SK-N-SH (cell line): ENCODE measurements around the gene IQGAP2. TPM values are rescaled to one million over a fixed set of nuclear protein-coding genes. Genes with fewer than 3 reads are reported as not detected.

Source experiments
- CTCF ChIA-PET: fragments of 300-600, 350-600 bp; formaldehyde crosslinking; extraction: SDS; loops from one replicate; lab custom pipeline; 2021; lab: Yijun Ruan, JAX
- POLR2A ChIA-PET: fragments of 350-600 bp; sonication (Branson Sonifier 250); formaldehyde crosslinking; extraction: SDS; loops from one replicate; lab custom pipeline; 2020; ENCODE audit warnings: antibody characterized with exemption, inconsistent platforms; lab: Yijun Ruan, JAX
- DNase-seq: peaks from one replicate; pipeline ENCODE4 v3.0.0; 2012
- H2AFZ ChIP-seq: fragments of 200-600 bp; sonication (generic); 2 replicates; pipeline ENCODE4 v1.8.1; 2016; ENCODE audit warnings: antibody characterized with exemption, mild to moderate bottlenecking, low read depth
- H3F3A ChIP-seq: fragments of 200-600 bp; sonication (generic); replicated peaks from 2 replicates; pipeline ENCODE3; 2016; ENCODE audit warnings: antibody characterized with exemption, mild to moderate bottlenecking; ENCODE audit not compliant: insufficient read depth
- H3K27ac ChIP-seq, 2 experiments: fragments of 200-500 bp in 1 of 2; fragments of 200-600 bp in 1 of 2; sonication (Bioruptor generic) in 1 of 2; sonication (generic), shearing (Covaris generic) in 1 of 2; 2 replicates each; pipeline versions ENCODE4 v1.5.1 to v1.6.1; 2014 to 2016; ENCODE audit warnings: low read depth in 2 of 2, inconsistent platforms in 1 of 2, low read length in 1 of 2, mild to moderate bottlenecking in 1 of 2, mixed read lengths in 1 of 2
- H3K27me3 ChIP-seq: fragments of 200-600 bp; sonication (generic), shearing (Covaris generic); 2 replicates; pipeline ENCODE4 v1.6.1; 2016; ENCODE audit warnings: mixed run types; ENCODE audit not compliant: insufficient read depth
- H3K36me3 ChIP-seq, 2 experiments: fragments of 200-500 bp in 1 of 2; fragments of 200-600 bp in 1 of 2; sonication (Bioruptor generic) in 1 of 2; sonication (generic) in 1 of 2; replicated peaks in 1 of 2; 2 replicates each; pipeline versions ENCODE3 to v1.5.1; 2014 to 2016; ENCODE audit warnings: low read length in 1 of 2, mild to moderate bottlenecking in 1 of 2; ENCODE audit not compliant: insufficient read depth in 2 of 2, control insufficient read depth in 1 of 2
- H3K4me1 ChIP-seq, 2 experiments: fragments of 200-500 bp in 1 of 2; fragments of 200-600 bp in 1 of 2; sonication (Bioruptor generic) in 1 of 2; sonication (generic), shearing (Covaris generic) in 1 of 2; 2 replicates each; pipeline versions ENCODE4 v1.5.1 to v1.6.1; 2014 to 2016; ENCODE audit warnings: low read depth in 1 of 2, low read length in 1 of 2, mixed run types in 1 of 2; ENCODE audit not compliant: insufficient read depth in 2 of 2, control insufficient read depth in 1 of 2
- H3K4me2 ChIP-seq: fragments of 200-600 bp; sonication (generic), shearing (Covaris generic); 2 replicates; pipeline ENCODE4 v1.6.1; 2017; ENCODE audit warnings: mixed run types
- H3K4me3 ChIP-seq, 2 experiments: fragments of 200-500 bp in 1 of 2; fragments of 200-600 bp in 1 of 2; sonication (Bioruptor generic) in 1 of 2; sonication (generic), shearing (Covaris generic) in 1 of 2; 2 replicates each; pipeline versions ENCODE4 v1.5.1 to v1.8.1; 2014 to 2016; ENCODE audit warnings: low read depth in 2 of 2, inconsistent platforms in 1 of 2, low read length in 1 of 2, mild to moderate bottlenecking in 1 of 2, mixed read lengths in 1 of 2, moderate library complexity in 1 of 2
- H3K79me2 ChIP-seq: fragments of 200-600 bp; sonication (generic); 2 replicates; pipeline ENCODE4 v1.8.1; 2017; ENCODE audit warnings: mild to moderate bottlenecking; ENCODE audit not compliant: insufficient read depth
- H3K9ac ChIP-seq: fragments of 200-600 bp; sonication (generic); 2 replicates; pipeline ENCODE4 v1.6.1; 2017; ENCODE audit warnings: mixed run types
- H3K9me2 ChIP-seq: fragments of 200-600 bp; sonication (generic); 2 replicates; pipeline ENCODE4 v1.6.1; 2017; ENCODE audit warnings: mixed run types
- H3K9me3 ChIP-seq: fragments of 200-600 bp; sonication (generic); 2 replicates; pipeline ENCODE4 v1.6.1; 2017; ENCODE audit warnings: mixed run types, mild to moderate bottlenecking, moderate library complexity
- H4K20me1 ChIP-seq: fragments of 200-600 bp; sonication (generic); 2 replicates; pipeline ENCODE4 v1.6.1; 2017; ENCODE audit warnings: mild to moderate bottlenecking, mixed run types; ENCODE audit not compliant: insufficient read depth
- CHD2 ChIP-seq: fragments of 150-350 bp; IDR thresholded peaks from 2 replicates; pipeline ENCODE4 v1.6.1; 2018; ENCODE audit warnings: low read length; ENCODE audit not compliant: partially characterized antibody
- ELF1 ChIP-seq: IDR thresholded peaks from 2 replicates; pipeline ENCODE4 v1.4.0; 2012
- EP300 ChIP-seq, 2 experiments: IDR thresholded peaks; 2 replicates each; pipeline versions ENCODE4 v1.4.0 to v1.6.1; 2012; ENCODE audit warnings: borderline replicate concordance in 1 of 2, low read depth in 1 of 2, low read length in 1 of 2
- FOSL2 ChIP-seq: IDR thresholded peaks from 2 replicates; pipeline ENCODE4 v1.4.0; 2012; ENCODE audit warnings: low read depth, mild to moderate bottlenecking, moderate library complexity, borderline replicate concordance
- FOXM1 ChIP-seq: IDR thresholded peaks from 2 replicates; pipeline ENCODE4 v1.4.0; 2012; ENCODE audit warnings: low read depth, mild to moderate bottlenecking
- JUND ChIP-seq: IDR thresholded peaks from 2 replicates; pipeline ENCODE4 v1.4.0; 2012
- MAX ChIP-seq: IDR thresholded peaks from 2 replicates; pipeline ENCODE4 v1.4.0; 2012; ENCODE audit warnings: low read depth
- MXI1 ChIP-seq: IDR thresholded peaks from 2 replicates; pipeline ENCODE4 v1.6.1; 2012; ENCODE audit warnings: mild to moderate bottlenecking, low read depth, low read length, improper control_type of control experiment
- NFIC ChIP-seq: IDR thresholded peaks from 2 replicates; pipeline ENCODE4 v1.4.0; 2012; ENCODE audit warnings: borderline replicate concordance
- POLR2AphosphoS5 ChIP-seq: IDR thresholded peaks from 2 replicates; pipeline ENCODE4 v1.6.1; 2012; ENCODE audit warnings: low read depth, low read length
- RAD21 ChIP-seq: IDR thresholded peaks from 2 replicates; pipeline ENCODE4 v1.6.1; 2012; ENCODE audit warnings: mild to moderate bottlenecking, low read length
- RXRA ChIP-seq: IDR thresholded peaks from 2 replicates; pipeline ENCODE4 v1.4.0; 2012; ENCODE audit warnings: low read depth, mild to moderate bottlenecking, borderline replicate concordance
- SMC3 ChIP-seq: IDR thresholded peaks from 2 replicates; pipeline ENCODE4 v1.6.1; 2012; ENCODE audit warnings: low read depth, low read length, improper control_type of control experiment
- USF2 ChIP-seq: fragments of 150-350 bp; IDR thresholded peaks from 2 replicates; pipeline ENCODE4 v1.6.1; 2017; ENCODE audit warnings: antibody characterized with exemption, low read length, low read depth, borderline replicate concordance
- WGBS: methylation state at CpG from one replicate; pipeline ENCODE4 v1.1.6; 2017; ENCODE audit warnings: low lambda C conversion rate; 5-methylcytosine and 5-hydroxymethylcytosine counted together
- polyA plus RNA-seq, 3 experiments: library from polyadenylated mRNA; depleted of rRNA; stranded (reverse); fragments of >200 nt; gene quantifications; 2 replicates each; pipeline ENCODE4 v1.2.3, GENCODE V29; 2012
- TF ChIP-seq, protein P1 (sequence below): fragments of 200-600 bp; sonication (generic); IDR thresholded peaks from 2 replicates; pipeline ENCODE4 v1.6.1; 2017; ENCODE audit warnings: antibody characterized with exemption, mild to moderate bottlenecking, moderate library complexity

Gene IQGAP2
- polyA plus RNA-seq, 1 of the 3 experiments (the other 2 are of a cell fraction): 2.1 TPM

DNA sequence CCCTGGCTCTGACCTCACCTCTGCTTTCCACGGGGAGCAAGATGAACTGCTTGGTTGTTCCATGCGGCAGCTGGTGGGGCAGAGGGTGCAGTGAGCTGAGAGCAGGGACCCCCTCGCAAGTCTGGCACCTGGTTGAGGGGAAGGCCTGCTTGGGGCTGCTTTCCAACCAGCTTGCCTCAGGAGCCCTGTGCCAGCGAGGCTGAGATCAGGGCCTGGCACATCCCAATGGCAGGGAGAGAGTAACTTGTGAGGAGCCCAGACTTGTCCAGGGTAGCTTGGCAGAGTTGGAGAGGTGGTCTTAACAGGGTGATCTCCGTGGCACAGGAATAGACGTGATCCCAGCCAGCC, 68.9 kb downstream of the IQGAP2 start:
- TF ChIP-seq RAD21 (no peak), NFIC (no peak)
- TF ChIP-seq, all 33 proteins: peak for 0
- no peaks in the 10 kb centered on the region for H3K9me2 ChIP-seq
- H3K9me3 ChIP-seq: no peaks in the 10 kb centered on the region
- WGBS: 80% methylated on average over 6 of the region's 6 CpGs
- H4K20me1 ChIP-seq: no peaks in the 10 kb centered on the region
- no peaks in the 10 kb centered on the region for H3K27me3 ChIP-seq
- H3K36me3 ChIP-seq: no peaks in the 10 kb centered on the region
- H3K27ac ChIP-seq: no peak overlapping the region
- DNase-seq: no peak
- no peaks in the 10 kb centered on the region for H3F3A ChIP-seq
- H3K4me2 ChIP-seq: no peak overlapping the region
- no peak overlapping the region for H3K9ac ChIP-seq
- POLR2A ChIA-PET: no interaction called here
- H3K4me3 ChIP-seq: no peak overlapping the region
- CTCF ChIA-PET: no interaction called here
- no peak overlapping the region for H2AFZ ChIP-seq
- H3K4me1 ChIP-seq: peaks cover 0 to 7% of the 10 kb centered on the region in 2 experiments; a peak in 2 of 4 replicates
- H3K79me2 ChIP-seq: no peaks in the 10 kb centered on the region

DNA sequence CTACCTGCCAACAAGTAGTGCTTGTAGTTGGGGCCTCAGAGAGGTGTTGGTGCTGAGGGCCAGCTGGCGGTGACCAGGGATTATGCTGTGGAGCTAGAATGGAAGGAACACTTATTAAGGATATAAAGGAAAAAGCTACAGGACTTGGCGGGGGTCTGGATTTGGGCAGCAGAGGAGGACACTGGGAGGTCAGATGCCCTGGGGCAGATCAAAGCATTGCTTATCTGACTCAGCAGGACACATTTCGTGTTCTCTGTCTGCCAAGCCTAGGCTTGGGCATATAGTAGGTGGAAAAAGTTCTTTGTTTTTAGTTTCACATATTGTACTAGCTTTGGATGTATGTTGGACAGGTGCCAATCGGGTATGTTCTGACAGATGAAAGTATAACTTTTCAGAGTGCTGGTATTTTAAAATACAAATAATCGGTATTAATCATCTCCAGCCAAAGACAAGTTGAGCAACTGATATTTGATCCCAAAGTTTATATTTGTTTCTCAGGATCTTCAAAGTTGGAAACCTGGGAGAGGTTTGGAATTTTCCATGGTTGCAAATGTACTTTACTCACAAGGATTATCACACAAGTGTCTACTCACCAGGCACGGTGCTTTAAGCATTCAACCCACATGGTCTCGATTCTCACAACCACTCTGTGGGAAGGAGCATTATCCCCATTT, 69.4 kb downstream of the IQGAP2 start:
- Histone ChIP-seq H2AFZ (no peak overlapping the region), H3K4me1 (peaks cover 0 to 7% of the 10 kb centered on the region in 2 experiments; a peak in 2 of 4 replicates), H3K4me3 (no peak overlapping the region), H3K9me2 (no peaks in the 10 kb centered on the region), H3K36me3 (no peaks in the 10 kb centered on the region), H3K27ac (no peak overlapping the region), H3F3A (no peaks in the 10 kb centered on the region), H3K4me2 (no peak overlapping the region), H3K79me2 (no peaks in the 10 kb centered on the region), H3K9ac (no peak overlapping the region), H3K9me3 (no peaks in the 10 kb centered on the region), H3K27me3 (no peaks in the 10 kb centered on the region), H4K20me1 (no peaks in the 10 kb centered on the region)
- POLR2A ChIA-PET: no interaction called here
- CTCF ChIA-PET: no interaction called here
- TF ChIP-seq USF2: no peak
- no peak for DNase-seq
- 68% methylated on average over 7 of the region's 7 CpGs for WGBS

DNA sequence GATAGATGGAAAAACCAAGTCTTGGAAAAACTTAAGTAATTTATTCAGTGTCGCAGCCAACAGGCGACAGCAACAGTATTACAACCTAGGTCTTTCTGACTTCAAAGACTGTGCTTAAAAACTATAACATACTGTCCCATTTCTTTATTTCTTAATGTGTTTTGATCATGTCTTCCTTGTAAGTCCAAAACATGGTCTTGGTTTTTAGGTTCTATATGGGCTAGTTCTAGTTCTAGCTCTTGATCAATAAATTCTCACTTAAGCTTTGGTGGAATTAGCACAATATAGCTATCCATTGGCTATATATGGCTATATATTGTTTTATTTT, 69.9 kb downstream of the IQGAP2 start:
- Histone ChIP-seq H3K9me3 (no peaks in the 10 kb centered on the region), H4K20me1 (no peaks in the 10 kb centered on the region), H3K9ac (no peak overlapping the region), H2AFZ (no peak overlapping the region), H3K79me2 (no peaks in the 10 kb centered on the region), H3K27me3 (no peaks in the 10 kb centered on the region), H3K4me3 (no peak overlapping the region), H3K4me1 (peaks cover 0 to 7% of the 10 kb centered on the region in 2 experiments; a peak in 2 of 4 replicates), H3K4me2 (no peak overlapping the region), H3F3A (no peaks in the 10 kb centered on the region), H3K9me2 (no peaks in the 10 kb centered on the region), H3K27ac (no peak overlapping the region), H3K36me3 (no peaks in the 10 kb centered on the region)
- DNase-seq: no peak
- WGBS: 97% methylated on average over 2 of the region's 2 CpGs
- POLR2A ChIA-PET: no interaction called here
- no peak for TF ChIP-seq RXRA
- TF ChIP-seq FOXM1: no peak
- TF ChIP-seq, protein P1, sequence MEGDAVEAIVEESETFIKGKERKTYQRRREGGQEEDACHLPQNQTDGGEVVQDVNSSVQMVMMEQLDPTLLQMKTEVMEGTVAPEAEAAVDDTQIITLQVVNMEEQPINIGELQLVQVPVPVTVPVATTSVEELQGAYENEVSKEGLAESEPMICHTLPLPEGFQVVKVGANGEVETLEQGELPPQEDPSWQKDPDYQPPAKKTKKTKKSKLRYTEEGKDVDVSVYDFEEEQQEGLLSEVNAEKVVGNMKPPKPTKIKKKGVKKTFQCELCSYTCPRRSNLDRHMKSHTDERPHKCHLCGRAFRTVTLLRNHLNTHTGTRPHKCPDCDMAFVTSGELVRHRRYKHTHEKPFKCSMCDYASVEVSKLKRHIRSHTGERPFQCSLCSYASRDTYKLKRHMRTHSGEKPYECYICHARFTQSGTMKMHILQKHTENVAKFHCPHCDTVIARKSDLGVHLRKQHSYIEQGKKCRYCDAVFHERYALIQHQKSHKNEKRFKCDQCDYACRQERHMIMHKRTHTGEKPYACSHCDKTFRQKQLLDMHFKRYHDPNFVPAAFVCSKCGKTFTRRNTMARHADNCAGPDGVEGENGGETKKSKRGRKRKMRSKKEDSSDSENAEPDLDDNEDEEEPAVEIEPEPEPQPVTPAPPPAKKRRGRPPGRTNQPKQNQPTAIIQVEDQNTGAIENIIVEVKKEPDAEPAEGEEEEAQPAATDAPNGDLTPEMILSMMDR: no peak
- no peak for TF ChIP-seq SMC3
- no peak for TF ChIP-seq EP300 (IDR thresholded peaks at IDR 0.05; ENCODE audit: borderline replicate concordance in 1 of 2, low read depth in 1 of 2, low read length in 1 of 2)
- TF ChIP-seq NFIC: no peak
- TF ChIP-seq RAD21: no peak
- TF ChIP-seq CHD2: no peak
- no peak for TF ChIP-seq MAX
- no peak for TF ChIP-seq JUND
- TF ChIP-seq ELF1: no peak
- TF ChIP-seq MXI1: no peak
- TF ChIP-seq POLR2AphosphoS5: no peak
- no peak for TF ChIP-seq FOSL2
- CTCF ChIA-PET: interaction anchor here (1.0 kb wide), 1 partner anchor 110 kb away, joined by 3 read pairs; no protein-coding TSS in a partner anchor
